HG02588 (cell line): ENCODE data around the gene FAM81B.

ENCODE experiments used
- ATAC-seq: cut with Tn5 transposase; IDR thresholded peaks from one replicate; pipeline ENCODE4 v1.9.1; 2021; ENCODE audit warnings: mild to moderate bottlenecking, moderate library complexity; ENCODE audit not compliant: unreplicated experiment

The FAM81B gene

DNA sequence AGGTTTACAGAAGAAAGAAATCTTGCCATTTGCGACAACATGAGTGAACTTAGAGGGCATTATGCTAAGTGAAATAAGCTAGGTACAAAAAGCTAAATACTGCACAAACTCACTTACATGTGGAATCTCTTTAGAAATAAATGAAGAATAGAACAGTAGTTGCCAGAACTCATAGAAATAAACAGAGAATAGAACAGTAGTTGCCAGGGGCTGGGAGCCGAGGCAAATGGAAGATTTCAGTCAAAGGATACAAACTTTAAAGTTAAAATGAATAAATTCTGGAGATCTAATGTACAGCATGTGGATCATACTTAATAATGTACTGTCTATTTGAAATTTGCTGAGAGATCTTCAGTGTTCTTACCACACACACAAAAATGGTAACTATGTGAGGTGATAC lies 63.4 kb downstream of the FAM81B start:
- ATAC-seq: no peak

DNA sequence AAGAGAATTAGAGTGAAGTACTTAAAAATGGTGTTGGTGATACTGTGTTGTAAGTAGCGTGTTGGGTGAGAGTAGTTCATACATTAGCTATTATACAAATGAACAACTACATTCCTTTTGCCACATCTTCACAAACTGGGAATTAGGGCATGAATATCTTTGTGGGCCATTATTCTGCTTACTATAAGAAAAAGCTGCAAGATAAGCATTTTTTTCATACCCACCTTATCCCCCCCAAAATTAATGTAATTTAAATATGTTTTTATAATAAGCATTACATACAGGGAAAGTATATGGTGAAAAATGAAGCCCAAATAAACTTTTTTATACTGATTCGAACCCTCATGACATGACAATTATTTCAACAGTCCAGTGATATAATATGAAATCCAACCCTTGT lies 69.5 kb downstream of the FAM81B start:
- no peak for ATAC-seq

DNA sequence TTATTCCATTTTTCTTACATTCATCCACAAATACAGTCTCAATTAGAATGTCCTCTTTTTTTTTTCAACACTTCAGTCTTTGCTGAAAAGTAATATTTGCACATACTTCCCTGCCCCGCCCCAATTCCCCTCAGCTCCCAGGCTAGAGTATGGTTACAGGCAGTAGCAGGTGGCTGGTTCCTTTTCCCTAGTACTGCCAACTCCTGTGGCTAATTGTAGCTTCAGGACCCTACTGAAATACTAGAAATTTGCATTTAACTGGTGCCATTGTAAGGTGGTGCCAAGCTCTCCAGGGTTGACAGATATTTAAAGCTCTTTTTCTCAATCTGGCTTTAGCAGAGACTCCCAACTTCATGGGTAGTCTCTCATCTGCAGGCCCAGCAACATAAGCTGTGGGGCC lies 80.3 kb downstream of the FAM81B start:
- ATAC-seq: no peak

DNA sequence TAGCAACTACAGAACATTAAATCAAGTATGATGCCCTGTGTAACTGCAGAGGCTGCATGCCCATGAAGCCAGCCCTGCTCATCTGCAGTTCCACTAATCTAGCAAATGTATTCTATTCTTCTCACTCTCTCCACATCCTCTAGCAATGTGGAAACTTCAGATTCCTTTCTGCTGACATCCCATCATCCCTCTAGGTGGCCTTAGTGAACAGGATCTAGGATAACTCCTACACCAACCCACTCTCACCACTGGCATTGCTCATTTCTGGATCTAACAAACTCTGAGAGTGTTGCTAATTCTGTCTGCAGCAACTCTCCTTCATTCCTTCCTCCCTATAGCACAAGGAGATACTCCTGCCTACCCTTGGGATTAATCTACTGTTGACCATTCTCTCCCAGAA lies 80.8 kb downstream of the FAM81B start:
- ATAC-seq: no peak

DNA sequence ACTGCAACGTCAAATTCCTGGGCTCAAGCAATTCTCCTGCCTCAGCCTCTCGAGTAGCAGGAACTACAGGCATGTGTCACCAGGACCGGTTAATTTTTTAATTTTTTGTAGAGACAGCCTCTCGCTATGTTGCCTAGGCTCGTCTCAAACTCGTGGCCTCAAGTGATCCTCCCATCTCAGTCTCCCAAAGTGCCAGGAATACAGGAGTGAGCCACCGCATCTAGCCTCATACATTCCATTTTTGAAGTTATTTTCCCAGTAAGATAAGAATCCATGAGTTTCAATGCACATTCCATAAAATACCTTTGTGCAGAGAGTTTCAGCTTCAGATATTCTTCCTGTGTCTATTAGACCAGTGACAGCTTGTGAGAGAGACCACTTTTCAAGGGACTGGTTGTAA lies 93.3 kb downstream of the FAM81B start:
- no peak for ATAC-seq

DNA sequence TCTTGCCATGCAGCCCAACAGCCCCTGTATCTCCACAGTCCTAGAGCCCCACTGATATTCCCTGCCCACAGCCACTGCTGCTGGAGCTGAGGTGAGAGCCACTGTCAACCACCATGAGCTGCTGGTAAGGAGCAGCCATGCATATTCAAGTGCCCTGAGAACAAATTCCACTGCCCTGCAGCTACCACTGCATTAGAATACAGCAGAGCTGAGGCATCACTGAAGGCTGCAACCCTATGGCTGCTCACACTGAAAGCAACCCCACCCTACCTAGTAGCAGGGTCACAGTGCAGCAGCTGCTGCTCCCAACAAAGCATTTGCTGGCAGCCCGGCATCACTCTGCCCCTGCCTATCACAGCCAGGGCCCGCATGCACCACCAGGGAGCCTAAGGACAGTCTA lies 95.0 kb downstream of the FAM81B start:
- no peak for ATAC-seq

DNA sequence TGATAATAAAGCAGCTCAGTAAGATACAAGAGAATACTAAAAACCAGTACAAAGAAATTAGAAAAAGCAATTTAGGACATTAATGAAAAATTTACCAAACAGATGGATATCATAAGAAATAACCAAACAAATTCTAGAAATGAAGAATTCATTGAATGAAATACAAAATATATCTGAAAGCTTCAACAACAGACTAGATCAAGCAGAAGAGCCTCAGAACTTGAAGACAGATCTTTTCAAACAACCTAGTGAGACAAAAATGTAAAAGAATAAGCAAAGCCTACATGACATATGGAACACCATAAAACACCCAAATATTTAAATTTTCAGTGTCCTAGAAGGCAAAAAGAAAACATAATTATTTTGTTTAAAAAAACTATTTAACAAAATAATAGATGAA lies 96.7 kb downstream of the FAM81B start:
- no peak for ATAC-seq
